Calu3 (cell line): ENCODE measurements around the gene PRPS2. TPM values are rescaled to one million over a fixed set of nuclear protein-coding genes. Genes with fewer than 3 reads are reported as not detected.

Source experiments
- BruUV-seq: library from RNA; stranded (reverse); fragments of 400-500 nt; replicated peaks from 2 replicates; lab custom pipeline; 2021; lab: Mats Ljungman, UMichigan
- CTCF ChIA-PET: fragments of 300-600 bp; sonication (Branson Sonifier 250); formaldehyde crosslinking; loops from one replicate; lab custom pipeline; 2022; ENCODE audit warnings: antibody characterized with exemption; lab: Charles Lee
- DNase-seq: peaks from one replicate; pipeline ENCODE4 v3.0.0; 2022
- H3K27ac Mint-ChIP-seq: one replicate; pipeline ENCODE4 v1.8.0; 2022; ENCODE audit warnings: mixed read lengths; ENCODE audit not compliant: unreplicated experiment
- H3K27me3 Mint-ChIP-seq: one replicate; pipeline ENCODE4 v1.8.0; 2022; ENCODE audit warnings: mixed read lengths; ENCODE audit not compliant: unreplicated experiment
- H3K36me3 Mint-ChIP-seq: one replicate; pipeline ENCODE4 v1.8.0; 2022; ENCODE audit warnings: mild to moderate bottlenecking, moderate library complexity, mixed read lengths; ENCODE audit not compliant: insufficient read depth, unreplicated experiment
- H3K4me1 Mint-ChIP-seq: one replicate; pipeline ENCODE4 v1.8.0; 2022; ENCODE audit warnings: mild to moderate bottlenecking, low read depth, mixed read lengths; ENCODE audit not compliant: unreplicated experiment
- H3K4me3 Mint-ChIP-seq: one replicate; pipeline ENCODE4 v1.8.0; 2022; ENCODE audit warnings: mild to moderate bottlenecking, low read depth, moderate library complexity, mixed read lengths; ENCODE audit not compliant: unreplicated experiment
- H3K9me3 Mint-ChIP-seq: one replicate; pipeline ENCODE4 v1.8.0; 2022; ENCODE audit warnings: low read depth, mixed read lengths; ENCODE audit not compliant: unreplicated experiment
- CTCF ChIP-seq: fragments of 200-600 bp; IDR thresholded peaks from one replicate; pipeline ENCODE4 v1.8.0; 2022; ENCODE audit warnings: antibody characterized with exemption; ENCODE audit not compliant: unreplicated experiment
- intact Hi-C: fragments of 100-400 bp; cut with micrococcal nuclease; formaldehyde crosslinking; loops from one replicate; pipeline ENCODE4 v1.10.0; 2022; ENCODE audit not compliant: unreplicated experiment
- total RNA-seq: library from RNA; stranded (reverse); gene quantifications from 2 replicates; pipeline ENCODE4 v1.2.3, GENCODE V29; 2022

PRPS2 gene
- total RNA-seq, 1 experiment from 2014 or later: 102 TPM

GRCh38 chrX:12753366-12753765 is 37.8 kb upstream of the PRPS2 start:
- no TSS peak for BruUV-seq
- no peaks in the 10 kb centered on the region for H3K4me1 Mint-ChIP-seq
- no peak overlapping the region for H3K27ac Mint-ChIP-seq
- peaks cover 3% of the 10 kb centered on the region for H3K9me3 Mint-ChIP-seq
- intact Hi-C loops: no loop called here
- H3K4me3 Mint-ChIP-seq: no peak overlapping the region
- no peak for TF ChIP-seq CTCF
- no peaks in the 10 kb centered on the region for H3K36me3 Mint-ChIP-seq
- CTCF ChIA-PET: interaction anchor here (0.7 kb wide), 1 partner anchor 64 kb away, joined by 6 read pairs; no protein-coding TSS in a partner anchor
- DNase-seq: no peak
- H3K27me3 Mint-ChIP-seq: peaks cover 12% of the 10 kb centered on the region

GRCh38 chrX:12758291-12758690 is 32.9 kb upstream of the PRPS2 start:
- intact Hi-C loops: no loop called here
- no peak overlapping the region for H3K4me3 Mint-ChIP-seq
- H3K9me3 Mint-ChIP-seq: no peaks in the 10 kb centered on the region
- no peak for TF ChIP-seq CTCF
- CTCF ChIA-PET: no interaction called here
- H3K36me3 Mint-ChIP-seq: no peaks in the 10 kb centered on the region
- no peak for DNase-seq
- H3K4me1 Mint-ChIP-seq: no peaks in the 10 kb centered on the region
- H3K27me3 Mint-ChIP-seq: peaks cover 27% of the 10 kb centered on the region
- no peak overlapping the region for H3K27ac Mint-ChIP-seq
- no TSS peak for BruUV-seq

- TF ChIP-seq CTCF: no peak
- no peak overlapping the region for H3K4me3 Mint-ChIP-seq
- CTCF ChIA-PET: no interaction called here
- intact Hi-C loops: no loop called here
- no peak overlapping the region for H3K27ac Mint-ChIP-seq
- H3K36me3 Mint-ChIP-seq: no peaks in the 10 kb centered on the region
- H3K9me3 Mint-ChIP-seq: no peaks in the 10 kb centered on the region
- H3K27me3 Mint-ChIP-seq: peaks cover 2% of the 10 kb centered on the region
- no peak for DNase-seq
- no peaks in the 10 kb centered on the region for H3K4me1 Mint-ChIP-seq
- BruUV-seq: no TSS peak
Observed at GRCh38 chrX:12767856-12768255, 23.4 kb upstream of the PRPS2 start.

- Mint-ChIP-seq H3K4me3 (no peak overlapping the region), H3K9me3 (no peaks in the 10 kb centered on the region), H3K27me3 (peaks cover 9% of the 10 kb centered on the region), H3K36me3 (no peaks in the 10 kb centered on the region), H3K4me1 (no peaks in the 10 kb centered on the region), H3K27ac (no peak overlapping the region)
- intact Hi-C loops: no loop called here
- TF ChIP-seq CTCF: no peak
- DNase-seq: no peak
- BruUV-seq: no TSS peak
- CTCF ChIA-PET: no interaction called here
Observed at GRCh38 chrX:12768491-12768890, 22.7 kb upstream of the PRPS2 start.
